Daoy (cell line): Measurements from ENCODE around the gene KITLG. TPM values are rescaled to one million over a fixed set of nuclear protein-coding genes. Genes with fewer than 3 reads are reported as not detected.
"Not testable (repeated sequence)": the region's sequence is repeated elsewhere in the genome, so short reads cannot be mapped to it uniquely, and the experiment has no call there.

Experiments
- DNase-seq: peaks from one replicate; pipeline ENCODE4 v3.0.0-alpha.2; 2015; ENCODE audit warnings: low read depth
- total RNA-seq: library from RNA; depleted of rRNA; stranded (reverse); fragments of >200 nt; shearing (Covaris generic); gene quantifications from 2 replicates; pipeline ENCODE4 v1.2.3, GENCODE V29; 2014

KITLG gene
- total RNA-seq, 1 experiment from 2014 or later: 24.1 TPM

- DNase-seq: no peak
These were observed 35.0 kb downstream of the KITLG start for GRCh38 chr12:88544991-88545980.

- no peak for DNase-seq
These were observed 40.4 kb downstream of the KITLG start for GRCh38 chr12:88539893-88540292.

GRCh38 chr12:88538697-88539096 lies 41.6 kb downstream of the KITLG start:
- no peak for DNase-seq

DNA sequence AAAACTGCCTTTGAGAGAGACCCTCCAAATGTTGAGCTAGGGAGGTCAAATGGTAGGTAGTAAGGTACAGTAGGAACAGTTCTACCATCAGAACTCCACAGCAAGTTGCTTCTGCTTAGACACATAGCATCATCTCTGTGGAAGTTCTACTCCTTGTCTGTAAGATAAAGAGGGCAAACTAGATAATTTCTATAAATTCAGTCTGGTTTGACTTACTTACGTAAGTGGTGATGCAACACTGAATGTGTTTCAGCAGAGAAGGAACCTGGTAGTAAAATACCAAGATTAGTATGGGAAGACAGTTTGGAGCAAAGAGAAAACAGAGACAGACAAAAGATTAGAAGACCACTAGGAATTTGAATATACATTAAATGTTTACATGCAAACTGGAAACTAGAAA lies 42.0 kb downstream of the KITLG start:
- DNase-seq: no peak

- no peak for DNase-seq
These were observed 49.4 kb downstream of the KITLG start for GRCh38 chr12:88530868-88531267.

- DNase-seq: no peak
These were observed 50.5 kb downstream of the KITLG start for GRCh38 chr12:88529531-88530488.

DNA sequence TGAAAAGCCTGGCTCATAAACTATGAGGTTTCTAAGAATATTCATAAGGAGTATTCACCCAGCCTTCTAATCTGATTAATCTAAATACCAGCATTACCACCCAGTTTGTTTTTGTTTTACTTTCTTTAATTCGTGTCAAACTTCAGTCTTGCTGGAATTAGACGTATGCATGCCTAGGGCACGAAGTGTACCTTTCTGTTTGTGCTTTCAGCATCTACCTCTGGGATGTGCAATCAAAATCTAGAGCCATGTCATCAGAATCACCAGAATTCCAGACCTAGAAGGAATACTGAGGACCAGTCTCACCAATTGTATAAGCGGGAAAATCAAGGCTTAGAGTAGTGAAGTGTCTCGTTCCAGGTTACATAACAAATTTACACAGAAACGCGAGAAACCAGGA lies 57.3 kb downstream of the KITLG start:
- DNase-seq: no peak

DNA sequence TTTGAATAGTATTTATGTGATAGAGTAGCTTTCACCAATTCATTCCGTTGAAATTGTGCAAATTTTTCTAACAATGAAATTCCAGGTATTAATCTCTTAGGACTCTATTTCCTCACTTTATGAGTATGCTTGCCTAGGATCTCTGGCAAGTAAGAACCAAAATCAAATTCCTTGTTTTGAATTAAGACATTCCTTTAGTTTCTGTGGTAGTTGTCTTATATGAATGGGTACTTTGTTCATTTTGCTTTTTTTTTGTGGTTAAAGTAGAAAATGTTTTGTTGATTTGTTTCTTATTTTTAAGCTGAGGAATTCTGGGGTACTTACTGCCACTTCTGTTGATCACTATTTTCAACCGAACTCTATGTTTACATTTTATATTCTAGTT lies 59.8 kb downstream of the KITLG start:
- DNase-seq: no peak

- DNase-seq: no peak
These were observed 60.4 kb downstream of the KITLG start for GRCh38 chr12:88519802-88520435.

DNA sequence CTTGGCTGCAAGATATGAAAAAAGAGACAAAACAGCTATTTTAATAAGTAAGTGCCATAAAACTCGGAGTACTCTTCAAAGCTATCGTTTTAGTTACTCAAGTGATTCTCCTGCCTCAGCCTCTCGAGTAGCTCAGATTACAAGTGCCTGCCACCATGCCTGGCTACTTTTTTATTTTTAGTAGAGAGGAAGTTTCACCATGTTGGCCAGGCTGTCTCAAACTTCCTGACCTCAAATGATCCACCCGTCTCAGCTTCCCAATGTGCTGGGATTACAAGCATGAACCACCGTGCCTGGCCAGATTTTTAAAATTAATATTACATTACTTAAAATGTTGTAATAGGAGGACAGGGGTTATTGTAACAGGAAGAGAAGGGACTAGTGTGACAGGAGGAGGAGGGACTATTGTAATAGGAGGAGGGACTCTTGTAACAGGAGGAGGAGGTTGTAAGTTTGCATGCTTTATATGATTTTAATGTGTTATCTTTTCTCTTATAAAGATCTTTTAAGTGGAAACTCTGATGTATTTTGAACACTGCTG lies 61.3 kb downstream of the KITLG start:
- DNase-seq: no peak

DNA sequence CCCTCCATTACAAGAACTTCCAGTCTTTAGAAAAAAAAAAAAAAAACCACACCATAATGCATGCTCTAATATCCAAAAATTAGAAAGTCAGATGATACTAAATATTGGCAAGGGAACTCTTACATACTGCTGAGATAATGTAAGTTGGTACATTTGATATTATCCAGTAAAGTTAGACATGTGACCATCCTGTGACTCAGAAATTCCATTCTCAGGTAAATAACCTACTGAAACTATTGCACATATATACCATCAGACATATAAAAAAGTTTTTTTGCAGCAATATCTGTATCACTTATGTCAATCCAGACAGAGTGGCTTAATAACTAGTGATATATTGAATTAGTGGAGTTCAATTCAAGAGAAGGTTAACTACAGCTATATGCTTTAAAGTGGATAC lies 63.5 kb downstream of the KITLG start:
- no peak for DNase-seq

DNA sequence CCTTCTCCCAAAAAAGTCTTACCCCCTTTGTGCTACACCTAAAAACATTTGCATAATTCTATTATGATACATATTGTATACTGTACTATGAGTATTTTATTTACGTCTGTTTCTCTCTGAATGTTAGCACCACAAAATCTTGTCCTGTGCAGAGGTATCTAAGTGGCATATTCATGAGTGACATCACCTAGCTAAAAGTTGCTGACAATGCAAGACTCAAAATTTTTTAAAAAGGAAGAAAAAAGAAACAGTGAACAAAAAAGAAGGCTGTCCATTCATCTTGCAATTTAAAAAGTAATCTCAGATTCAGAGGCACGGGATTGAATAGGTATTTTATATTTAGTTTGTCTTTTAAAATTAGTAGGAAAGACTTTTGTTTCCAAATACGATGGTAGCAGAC lies 69.4 kb downstream of the KITLG start:
- DNase-seq: no peak

GRCh38 chr12:88509851-88510250 lies 70.4 kb downstream of the KITLG start:
- DNase-seq: no peak

- DNase-seq: no peak
These were observed 70.9 kb downstream of the KITLG start for GRCh38 chr12:88509347-88509746.

GRCh38 chr12:88507851-88508250 lies 72.4 kb downstream of the KITLG start:
- DNase-seq: not testable (repeated sequence)

GRCh38 chr12:88507270-88507669 lies 73.0 kb downstream of the KITLG start:
- DNase-seq: no peak

DNA sequence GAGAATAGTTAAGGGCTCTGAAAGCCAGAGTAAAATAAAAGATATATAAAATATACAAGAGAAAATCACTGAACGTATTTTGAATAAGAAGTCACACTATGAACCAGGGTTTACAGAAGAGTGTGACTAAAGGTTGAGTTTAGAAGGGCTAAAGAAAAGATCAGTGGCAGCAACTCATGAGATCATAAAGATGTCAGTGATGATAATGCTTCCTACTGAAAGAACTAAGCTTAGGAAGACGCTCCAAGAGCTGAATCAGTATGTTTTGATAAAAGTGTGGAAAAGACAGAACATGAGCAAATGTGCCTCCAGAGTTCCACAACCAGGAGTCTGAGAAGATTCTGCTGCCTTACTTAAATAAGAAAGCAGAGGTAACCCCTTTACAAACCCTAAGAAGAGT lies 74.6 kb downstream of the KITLG start:
- DNase-seq: no peak

DNA sequence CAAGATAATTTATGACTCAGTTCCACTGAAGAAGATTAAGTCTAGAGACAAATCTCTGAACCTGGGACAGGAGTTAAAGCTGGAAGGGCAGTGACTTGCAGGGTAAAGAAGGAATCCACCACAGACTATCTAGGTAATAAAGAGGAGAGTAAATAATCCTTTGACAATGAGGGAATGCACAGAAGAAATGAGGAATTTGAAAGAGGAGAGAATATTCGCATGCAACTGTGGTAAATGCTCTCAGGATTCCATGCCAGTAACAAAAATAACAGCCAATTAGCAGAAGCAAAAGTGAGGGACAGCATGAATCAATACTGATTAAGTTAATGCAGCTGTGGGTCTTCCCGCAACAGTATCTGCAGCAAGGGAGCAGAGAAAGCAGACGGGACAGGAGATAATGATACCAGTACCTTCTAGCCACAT lies 77.0 kb downstream of the KITLG start:
- DNase-seq: no peak

GRCh38 chr12:88501972-88502938 lies 78.0 kb downstream of the KITLG start:
- DNase-seq: peak; percentile 12

DNA sequence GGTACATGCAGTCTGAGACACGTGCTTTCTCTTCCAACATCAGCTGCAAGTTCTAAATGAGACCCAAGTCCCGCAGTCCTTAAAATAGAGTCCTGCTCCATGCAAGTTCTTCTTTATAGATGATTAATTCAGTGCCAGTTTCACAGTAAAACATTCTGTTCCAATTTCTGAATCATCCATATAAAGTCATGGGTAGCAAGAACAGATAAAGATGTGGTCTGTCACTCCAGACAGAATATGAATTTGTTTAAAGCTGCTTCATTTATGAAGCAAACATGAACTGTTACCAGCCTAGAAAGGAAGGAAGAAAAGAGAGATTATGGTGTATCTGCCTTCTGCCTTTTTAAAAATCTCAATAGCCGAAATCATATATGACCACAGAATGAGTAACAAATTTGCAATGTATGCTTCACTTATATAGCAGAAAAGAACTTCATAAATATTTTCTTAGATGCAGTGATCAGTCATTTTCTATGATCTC lies 83.3 kb downstream of the KITLG start:
- no peak for DNase-seq
